Fibroblast of mammary gland (primary cell): ENCODE data around the gene TUFM.

Experiments
- DNase-seq: peaks from one replicate; pipeline ENCODE4 v3.0.0-alpha.2; 2010; ENCODE audit warnings: low read depth
- H3K4me3 ChIP-seq: 2 replicates; pipeline ENCODE4 v1.5.1; 2011; ENCODE audit warnings: low read depth, mild to moderate bottlenecking, low read length, moderate library complexity; ENCODE audit not compliant: control insufficient read depth
- TF ChIP-seq, protein P1 (sequence below): conservative IDR thresholded peaks from 2 replicates; pipeline ENCODE4 v1.5.1; 2011; ENCODE audit warnings: low read depth, low read length, inconsistent platforms; ENCODE audit not compliant: control insufficient read depth, insufficient read depth

The TUFM gene

GRCh38 chr16:28830531-28830930, 15.6 kb downstream of the TUFM start:
- H3K4me3 ChIP-seq: no peak overlapping the region
- DNase-seq: no peak
- TF ChIP-seq, protein P1, sequence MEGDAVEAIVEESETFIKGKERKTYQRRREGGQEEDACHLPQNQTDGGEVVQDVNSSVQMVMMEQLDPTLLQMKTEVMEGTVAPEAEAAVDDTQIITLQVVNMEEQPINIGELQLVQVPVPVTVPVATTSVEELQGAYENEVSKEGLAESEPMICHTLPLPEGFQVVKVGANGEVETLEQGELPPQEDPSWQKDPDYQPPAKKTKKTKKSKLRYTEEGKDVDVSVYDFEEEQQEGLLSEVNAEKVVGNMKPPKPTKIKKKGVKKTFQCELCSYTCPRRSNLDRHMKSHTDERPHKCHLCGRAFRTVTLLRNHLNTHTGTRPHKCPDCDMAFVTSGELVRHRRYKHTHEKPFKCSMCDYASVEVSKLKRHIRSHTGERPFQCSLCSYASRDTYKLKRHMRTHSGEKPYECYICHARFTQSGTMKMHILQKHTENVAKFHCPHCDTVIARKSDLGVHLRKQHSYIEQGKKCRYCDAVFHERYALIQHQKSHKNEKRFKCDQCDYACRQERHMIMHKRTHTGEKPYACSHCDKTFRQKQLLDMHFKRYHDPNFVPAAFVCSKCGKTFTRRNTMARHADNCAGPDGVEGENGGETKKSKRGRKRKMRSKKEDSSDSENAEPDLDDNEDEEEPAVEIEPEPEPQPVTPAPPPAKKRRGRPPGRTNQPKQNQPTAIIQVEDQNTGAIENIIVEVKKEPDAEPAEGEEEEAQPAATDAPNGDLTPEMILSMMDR: no peak

DNA sequence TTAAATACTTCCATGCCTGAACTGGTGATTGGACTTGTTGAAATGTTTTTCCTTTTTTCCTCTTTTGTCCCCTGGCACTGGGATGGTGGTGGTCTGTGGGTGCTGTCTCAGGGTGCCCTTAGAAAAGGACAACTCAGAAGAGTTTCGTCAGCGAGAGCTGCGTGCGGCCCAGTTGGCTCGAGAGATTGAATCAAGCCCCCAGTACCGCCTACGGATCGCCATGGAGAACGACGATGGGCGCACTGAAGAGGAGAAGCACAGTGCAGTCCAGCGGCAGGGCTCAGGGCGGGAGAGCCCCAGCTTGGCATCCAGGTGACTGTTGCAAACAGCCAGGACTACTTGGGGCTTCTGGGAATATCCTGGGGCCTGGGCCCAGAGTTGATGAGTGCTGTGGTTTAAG, 16.4 kb downstream of the TUFM start:
- no peak overlapping the region for H3K4me3 ChIP-seq

GRCh38 chr16:28826141-28826540, 20.0 kb downstream of the TUFM start:
- TF ChIP-seq, protein P1: no peak
- H3K4me3 ChIP-seq: no peak overlapping the region
- DNase-seq: peak; percentile 31

More for the DNA sequence above, 16.4 kb downstream of the TUFM start:
- TF ChIP-seq, protein P1: no peak
- no peak for DNase-seq

DNA sequence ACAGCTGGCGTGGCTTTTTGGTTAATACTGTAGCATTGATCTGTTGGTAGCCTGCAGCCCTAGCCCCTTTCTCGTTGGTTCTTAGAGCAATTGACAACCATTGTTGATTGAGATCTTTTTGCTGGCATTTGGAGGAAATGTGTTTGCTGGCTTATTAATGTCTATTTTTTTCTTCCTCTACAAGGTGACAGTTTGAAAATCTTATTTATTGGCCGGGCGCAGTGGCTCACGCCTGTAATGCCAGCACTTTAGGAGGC, 21.5 kb downstream of the TUFM start:
- TF ChIP-seq, protein P1: no peak
- DNase-seq: no peak

DNA sequence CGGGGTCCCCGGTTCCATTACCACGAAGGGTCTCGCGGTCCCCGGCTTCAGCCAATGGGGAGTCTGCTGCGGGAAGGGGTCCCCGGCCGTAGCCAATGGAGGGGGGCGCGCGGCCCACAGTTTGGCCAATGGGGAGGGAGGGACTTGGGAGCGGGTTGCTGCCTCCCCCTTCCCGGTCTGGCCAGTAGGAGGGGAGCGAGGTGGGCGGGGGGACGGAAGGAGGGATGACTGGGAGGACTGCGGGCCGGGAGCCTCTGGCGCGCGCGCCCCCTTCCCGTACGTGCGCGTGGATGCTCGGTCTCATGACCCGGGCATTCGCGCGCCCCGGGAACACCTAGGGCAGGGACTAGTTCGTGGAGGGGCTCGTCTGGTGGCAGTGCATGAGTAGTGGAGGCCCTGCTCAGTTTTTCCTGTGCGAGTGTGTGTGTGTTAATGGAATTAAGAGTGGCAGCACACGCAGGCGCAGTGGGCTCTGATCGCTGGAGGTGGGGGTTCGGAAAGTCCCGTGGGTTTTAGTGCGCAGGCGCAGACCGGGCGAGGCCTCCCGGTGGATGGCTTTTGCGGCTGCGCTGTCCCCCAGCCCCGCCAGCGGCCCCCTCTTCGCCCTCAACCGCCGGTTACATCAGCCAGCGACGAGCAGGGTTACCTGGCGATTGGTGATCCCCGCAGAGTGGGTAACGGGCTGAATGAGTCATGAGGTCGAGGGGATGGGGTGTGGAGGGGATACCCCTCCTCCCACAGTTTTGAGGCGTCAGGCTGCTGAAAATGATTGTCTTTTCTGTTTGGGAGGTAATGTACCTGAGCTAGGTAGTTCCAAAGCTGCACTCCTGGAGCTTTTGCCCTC, 22.1 kb downstream of the TUFM start:
- peak overlapping the region; percentile 92 for H3K4me3 ChIP-seq
- peak; percentile 96 for DNase-seq
- TF ChIP-seq, protein P1: no peak

More for the DNA sequence above, 21.5 kb downstream of the TUFM start:
- H3K4me3 ChIP-seq: peak overlapping the region; percentile 92

GRCh38 chr16:28823291-28823872, 22.8 kb downstream of the TUFM start:
- no peak for DNase-seq
- TF ChIP-seq, protein P1: no peak
- peak overlapping the region; percentile 92 for H3K4me3 ChIP-seq
